HEK293 (cell line): ENCODE measurements around the gene NUDT5.
A peak's percentile ranks its signal among the peaks of the same experiment; 100 is the strongest.

Experiments
- CTCF ChIA-PET: fragments of 350-600 bp; formaldehyde crosslinking; extraction: SDS; loops from one replicate; lab custom pipeline; 2021; ENCODE audit warnings: antibody characterized with exemption; lab: Yijun Ruan, JAX
- POLR2A ChIA-PET: fragments of 300-600 bp; formaldehyde crosslinking; extraction: SDS; loops from one replicate; lab custom pipeline; 2020; ENCODE audit warnings: antibody characterized with exemption, inconsistent platforms; lab: Yijun Ruan, JAX
- H3K27ac ChIP-seq: fragments of 200-500 bp; sonication (Bioruptor generic); 2 replicates; pipeline ENCODE4 v1.5.1; 2014; ENCODE audit warnings: low read depth, low read length, control low read depth, inconsistent platforms; ENCODE audit errors: extremely low read depth
- H3K36me3 ChIP-seq, 2 experiments: fragments of 200-500 bp in 1 of 2; sonication (Bioruptor generic) in 1 of 2; 1 replicate in 1 of 2; 2 replicates in 1 of 2; pipeline ENCODE4 v1.5.1; 2014 to 2017; ENCODE audit warnings: inconsistent platforms in 2 of 2, low read length in 2 of 2; ENCODE audit not compliant: control insufficient read depth in 2 of 2, insufficient read depth in 1 of 2
- H3K4me1 ChIP-seq: fragments of 200-500 bp; sonication (Bioruptor generic); 2 replicates; pipeline ENCODE4 v1.5.1; 2014; ENCODE audit warnings: mild to moderate bottlenecking, low read length, inconsistent platforms; ENCODE audit not compliant: control insufficient read depth, insufficient read depth
- H3K4me3 ChIP-seq: 2 replicates; pipeline ENCODE4 v1.5.1; 2011; ENCODE audit warnings: low read depth, mild to moderate bottlenecking, control low read depth, low read length, moderate library complexity
- H3K9me3 ChIP-seq: fragments of 200-500 bp; sonication (Bioruptor generic); 2 replicates; pipeline ENCODE4 v1.5.1; 2014; ENCODE audit warnings: low read depth, low read length, inconsistent platforms; ENCODE audit not compliant: control insufficient read depth, insufficient read depth
- FEZF1 ChIP-seq: fragments of 450-650 bp; formaldehyde crosslinking; IDR thresholded peaks from 2 replicates; pipeline ENCODE4 v1.5.1; 2016; ENCODE audit warnings: missing biosample characterization, missing genetic modification characterization
- TCF7L2 ChIP-seq: IDR thresholded peaks from 2 replicates; pipeline ENCODE4 v1.6.1; 2011; ENCODE audit warnings: low read depth, mild to moderate bottlenecking, inconsistent platforms, low read length, moderate library complexity, borderline replicate concordance
- TSHZ1 ChIP-seq: fragments of 450-650 bp; formaldehyde crosslinking; IDR thresholded peaks from 2 replicates; pipeline ENCODE4 v1.5.1; 2016; ENCODE audit warnings: missing biosample characterization, missing genetic modification characterization, borderline replicate concordance
- ZNF155 ChIP-seq: fragments of 450-650 bp; formaldehyde crosslinking; IDR thresholded peaks from 2 replicates; pipeline ENCODE4 v1.5.1; 2016; ENCODE audit warnings: missing biosample characterization, missing genetic modification characterization
- ZNF202 ChIP-seq: fragments of 450-650 bp; formaldehyde crosslinking; IDR thresholded peaks from 2 replicates; pipeline ENCODE4 v1.5.1; 2016; ENCODE audit warnings: missing biosample characterization, missing genetic modification characterization, borderline replicate concordance
- ZNF23 ChIP-seq: fragments of 450-650 bp; formaldehyde crosslinking; IDR thresholded peaks from 2 replicates; pipeline ENCODE4 v1.5.1; 2016; ENCODE audit warnings: missing biosample characterization, missing genetic modification characterization, borderline replicate concordance
- ZNF473 ChIP-seq: fragments of 450-650 bp; formaldehyde crosslinking; IDR thresholded peaks from 2 replicates; pipeline ENCODE4 v1.5.1; 2017; ENCODE audit warnings: missing biosample characterization, missing genetic modification characterization
- ZNF621 ChIP-seq: fragments of 450-650 bp; formaldehyde crosslinking; IDR thresholded peaks from 2 replicates; pipeline ENCODE4 v1.5.1; 2017; ENCODE audit warnings: missing biosample characterization, missing genetic modification characterization
- ZNF791 ChIP-seq: fragments of 450-650 bp; formaldehyde crosslinking; IDR thresholded peaks from 2 replicates; pipeline ENCODE4 v1.5.1; 2016; ENCODE audit warnings: missing biosample characterization, missing genetic modification characterization
- TF ChIP-seq, protein P1 (sequence below): fragments of 450-650 bp; formaldehyde crosslinking; IDR thresholded peaks from 2 replicates; pipeline ENCODE4 v1.5.1; 2016; ENCODE audit warnings: missing biosample characterization, missing genetic modification characterization
- TF ChIP-seq, protein P2 (sequence below): fragments of 450-650 bp; formaldehyde crosslinking; IDR thresholded peaks from 2 replicates; pipeline ENCODE4 v1.5.1; 2017; ENCODE audit warnings: missing biosample characterization, missing genetic modification characterization

The NUDT5 gene

GRCh38 chr10:12186323-12186722 is 9.4 kb downstream of the NUDT5 start (continued):
- TF ChIP-seq, protein P1, sequence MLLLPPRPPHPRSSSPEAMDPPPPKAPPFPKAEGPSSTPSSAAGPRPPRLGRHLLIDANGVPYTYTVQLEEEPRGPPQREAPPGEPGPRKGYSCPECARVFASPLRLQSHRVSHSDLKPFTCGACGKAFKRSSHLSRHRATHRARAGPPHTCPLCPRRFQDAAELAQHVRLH (tag by site-specific recombination), result no peak
- no peak for TF ChIP-seq ZNF791 (tag by site-specific recombination)

- TF ChIP-seq, protein P2, sequence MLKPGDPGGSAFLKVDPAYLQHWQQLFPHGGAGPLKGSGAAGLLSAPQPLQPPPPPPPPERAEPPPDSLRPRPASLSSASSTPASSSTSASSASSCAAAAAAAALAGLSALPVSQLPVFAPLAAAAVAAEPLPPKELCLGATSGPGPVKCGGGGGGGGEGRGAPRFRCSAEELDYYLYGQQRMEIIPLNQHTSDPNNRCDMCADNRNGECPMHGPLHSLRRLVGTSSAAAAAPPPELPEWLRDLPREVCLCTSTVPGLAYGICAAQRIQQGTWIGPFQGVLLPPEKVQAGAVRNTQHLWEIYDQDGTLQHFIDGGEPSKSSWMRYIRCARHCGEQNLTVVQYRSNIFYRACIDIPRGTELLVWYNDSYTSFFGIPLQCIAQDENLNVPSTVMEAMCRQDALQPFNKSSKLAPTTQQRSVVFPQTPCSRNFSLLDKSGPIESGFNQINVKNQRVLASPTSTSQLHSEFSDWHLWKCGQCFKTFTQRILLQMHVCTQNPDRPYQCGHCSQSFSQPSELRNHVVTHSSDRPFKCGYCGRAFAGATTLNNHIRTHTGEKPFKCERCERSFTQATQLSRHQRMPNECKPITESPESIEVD (tag by site-specific recombination), result no peak
- TF ChIP-seq ZNF473 (tag by site-specific recombination), result no peak
- TF ChIP-seq, all 188 proteins: peak for 0
- no peak overlapping the region for H3K27ac ChIP-seq
- H3K9me3 ChIP-seq, result no peaks in the 10 kb centered on the region
- ChIA-PET POLR2A (no interaction called here), CTCF (no interaction called here)
- no peaks in the 10 kb centered on the region for H3K4me1 ChIP-seq
- no peak overlapping the region for H3K4me3 ChIP-seq
- H3K36me3 ChIP-seq, result peaks cover 46 to 70% of the 10 kb centered on the region in 2 experiments
These were observed 11.5 kb downstream of the NUDT5 start for GRCh38 chr10:12184165-12184564.

DNA sequence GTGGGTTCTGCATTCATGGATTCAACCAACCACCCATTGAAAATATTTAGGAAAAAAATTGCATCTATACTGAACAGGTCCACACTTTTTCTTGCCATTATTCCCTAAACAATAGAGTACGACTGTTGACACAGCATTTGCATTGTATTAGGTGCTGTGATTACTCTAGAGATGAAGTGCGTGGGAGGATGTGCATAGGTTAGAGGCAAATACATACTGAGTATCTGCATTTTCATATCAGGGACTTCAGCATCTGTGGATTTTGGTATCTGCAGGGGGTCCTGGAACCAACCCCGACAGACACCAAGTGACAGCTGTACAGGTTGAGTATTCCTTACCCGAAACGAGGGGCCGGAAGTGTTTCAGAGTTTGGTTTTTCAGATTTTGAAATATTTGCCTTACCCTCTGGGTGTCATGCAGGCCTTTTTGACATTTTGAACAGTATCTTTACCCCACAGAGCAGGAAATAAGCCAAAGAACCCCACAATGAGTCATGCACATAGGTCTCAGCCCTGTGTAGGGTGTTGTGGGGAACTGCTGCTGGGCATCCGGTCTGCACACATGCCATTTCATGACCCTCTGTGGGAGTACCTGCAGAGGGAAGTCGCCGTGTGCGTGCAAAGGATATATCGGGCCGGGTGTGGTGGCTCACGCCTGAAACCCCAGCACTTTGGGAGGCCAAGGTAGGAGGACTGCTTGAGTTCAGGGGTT is 14.5 kb downstream of the NUDT5 start:
- TF ChIP-seq, protein P1 (tag by site-specific recombination), result no peak
- TF ChIP-seq ZNF202 (tag by site-specific recombination) (no peak), ZNF621 (tag by site-specific recombination) (no peak), TSHZ1 (tag by site-specific recombination) (no peak)
- Histone ChIP-seq H3K4me1 (no peaks in the 10 kb centered on the region), H3K36me3 (peaks cover 40 to 89% of the 10 kb centered on the region in 2 experiments), H3K9me3 (no peaks in the 10 kb centered on the region), H3K27ac (no peak overlapping the region), H3K4me3 (no peak overlapping the region)
- ChIA-PET CTCF (interaction anchor here (0.5 to 0.8 kb wide), 3 partner anchors 9 to 902 kb away, joined by 3 to 4 read pairs (median 4); no protein-coding TSS in a partner anchor), POLR2A (no interaction called here)

DNA sequence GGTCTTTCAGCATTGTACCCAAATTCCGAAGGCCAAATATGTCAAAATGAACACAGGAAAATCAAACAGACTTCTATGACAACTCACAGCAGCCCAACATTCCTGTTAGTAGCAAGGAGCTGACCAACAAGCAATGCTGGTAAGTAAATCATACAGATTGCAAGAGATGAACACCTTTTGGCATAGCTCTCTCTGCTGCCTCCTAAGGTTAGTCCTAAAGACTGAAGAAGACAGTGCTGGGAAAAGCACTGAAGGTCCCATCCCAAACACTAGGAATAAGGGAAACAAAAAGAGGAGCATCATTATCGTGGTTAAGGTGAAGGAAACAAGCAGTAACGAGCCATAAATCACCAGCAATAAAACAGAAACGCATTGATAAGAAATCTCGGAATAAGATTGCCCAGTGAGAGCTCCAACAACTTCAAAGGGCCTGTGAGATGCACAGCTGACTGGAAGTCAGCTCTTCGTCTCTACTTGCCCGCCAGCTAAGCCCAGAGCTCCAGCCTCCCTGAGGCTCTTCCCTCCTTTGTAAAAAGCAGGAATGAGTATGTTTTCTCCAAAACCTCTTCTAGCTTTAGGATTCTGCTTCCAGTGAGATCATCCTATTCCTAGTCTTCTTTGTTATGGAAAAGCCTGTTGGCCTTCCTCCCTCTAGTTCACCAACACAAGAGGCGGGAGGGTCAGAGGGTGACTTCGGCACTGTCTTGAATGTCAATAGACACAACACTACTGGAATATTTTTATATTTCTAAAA is 15.3 kb downstream of the NUDT5 start:
- ChIA-PET POLR2A (no interaction called here), CTCF (interaction anchor here (0.5 to 1.2 kb wide), 5 partner anchors 9 to 903 kb away, joined by 3 to 4 read pairs (median 4); no protein-coding TSS in a partner anchor)
- TF ChIP-seq TCF7L2 (peak; percentile 30; the same call in 1 of the 2 replicates), ZNF155 (tag by site-specific recombination) (no peak), FEZF1 (tag by site-specific recombination) (peak; percentile 16; the same call in 1 of the 2 replicates), ZNF23 (tag by site-specific recombination) (no peak)
- Histone ChIP-seq H3K9me3 (no peaks in the 10 kb centered on the region), H3K27ac (no peak overlapping the region), H3K4me1 (no peaks in the 10 kb centered on the region), H3K4me3 (no peak overlapping the region), H3K36me3 (peaks cover 44 to 86% of the 10 kb centered on the region in 2 experiments)
